ENCODE results near the gene CDH11. TPM values are rescaled to one million over a fixed set of nuclear protein-coding genes. Genes with fewer than 3 reads are reported as not detected.

CDH11 gene
- total and polyA plus RNA-seq, 2 donors (not counting 1 experiment from before 2014, with no cell fraction given) = 220 to 335 TPM

DNA sequence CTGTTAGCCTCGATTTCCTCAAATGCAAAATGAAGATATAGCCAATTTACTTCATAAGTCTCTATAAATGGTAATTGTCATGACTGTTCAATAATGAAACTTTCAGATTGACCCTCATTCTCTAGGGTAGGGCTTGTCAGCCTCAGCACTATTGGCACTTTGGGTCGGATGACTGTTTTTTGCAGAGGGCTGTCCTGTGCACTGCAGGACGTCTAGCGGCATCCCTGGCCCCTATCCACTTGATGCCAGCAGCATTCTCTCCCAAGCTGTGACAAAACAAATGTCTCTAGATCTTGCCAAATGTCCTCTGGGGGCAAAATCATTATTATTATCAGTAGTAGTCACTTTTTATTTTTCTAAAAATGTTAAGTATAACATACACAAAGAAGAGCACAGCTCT is 24.6 kb downstream of the CDH11 start:
- Histone ChIP-seq H3K4me3 (replicated peaks in 1 of 4; ENCODE audit: control extremely low read depth in 1 of 4, insufficient read depth in 1 of 4, low read depth in 3 of 4, low read length in 4 of 4) (no peak overlapping the region), H2AFZ (ENCODE audit: low read length) (no peak overlapping the region), H3K4me2 (ENCODE audit: extremely low read depth, insufficient read depth, low read length) (no peak overlapping the region), H3K36me3 (ENCODE audit: control insufficient read depth, insufficient read depth, low read length) (peaks cover 2% of the 10 kb centered on the region), H3K27me3 (ENCODE audit: control insufficient read depth, insufficient read depth, low read length) (no peaks in the 10 kb centered on the region), H3K27ac (ENCODE audit: insufficient read depth, low read length) (no peak overlapping the region), H3K4me1 (ENCODE audit: control insufficient read depth, extremely low read depth, insufficient read depth, low read length) (no peaks in the 10 kb centered on the region), H3K79me2 (ENCODE audit: control insufficient read depth, insufficient read depth, low read length) (peaks cover 71% of the 10 kb centered on the region), H3K9me3 (ENCODE audit: control insufficient read depth, insufficient read depth, low read depth, low read length) (no peaks in the 10 kb centered on the region), H3K9ac (ENCODE audit: insufficient read depth, low read length) (no peak overlapping the region), H4K20me1 (ENCODE audit: control insufficient read depth, extremely low read depth, insufficient read depth, low read length) (no peaks in the 10 kb centered on the region)
- DNase-seq (ENCODE audit: low read depth in 2 of 2) = no peak
- TF ChIP-seq EZH2 (IDR thresholded peaks at IDR 0.05; ENCODE audit: low read length, missing control alignments) (no peak), CTCF (conservative IDR thresholded peaks at IDR 0.05 in 1 of 2, IDR thresholded peaks at IDR 0.05 in 1 of 2; ENCODE audit: low read depth in 1 of 2, low read length in 2 of 2) (no peak)

DNA sequence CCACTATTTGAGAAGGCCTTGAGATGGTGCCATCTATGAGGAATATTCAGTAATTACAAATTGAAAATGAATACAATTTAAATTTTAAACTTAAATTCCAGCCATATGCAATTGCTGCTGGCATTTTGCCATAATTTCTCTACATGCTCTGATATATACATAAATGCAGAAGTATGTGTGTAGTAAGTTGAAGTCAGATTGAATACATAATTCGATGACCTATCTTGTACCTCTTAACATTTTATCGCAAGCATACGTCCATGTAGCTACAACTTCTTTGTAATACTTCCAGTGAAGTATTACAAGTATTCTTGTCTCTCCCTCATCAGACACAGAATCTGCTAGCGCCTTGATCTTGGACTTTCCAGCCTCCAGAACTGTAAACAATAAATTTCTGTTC is 26.0 kb downstream of the CDH11 start:
- Histone ChIP-seq H3K36me3 (ENCODE audit: control insufficient read depth, insufficient read depth, low read length) (peaks cover 2% of the 10 kb centered on the region), H3K27me3 (ENCODE audit: control insufficient read depth, insufficient read depth, low read length) (no peaks in the 10 kb centered on the region), H3K4me3 (replicated peaks in 1 of 4; ENCODE audit: control extremely low read depth in 1 of 4, insufficient read depth in 1 of 4, low read depth in 3 of 4, low read length in 4 of 4) (no peak overlapping the region), H3K9ac (ENCODE audit: insufficient read depth, low read length) (no peak overlapping the region), H3K27ac (ENCODE audit: insufficient read depth, low read length) (no peak overlapping the region), H3K4me2 (ENCODE audit: extremely low read depth, insufficient read depth, low read length) (no peak overlapping the region), H4K20me1 (ENCODE audit: control insufficient read depth, extremely low read depth, insufficient read depth, low read length) (no peaks in the 10 kb centered on the region), H3K9me3 (ENCODE audit: control insufficient read depth, insufficient read depth, low read depth, low read length) (no peaks in the 10 kb centered on the region), H3K4me1 (ENCODE audit: control insufficient read depth, extremely low read depth, insufficient read depth, low read length) (no peaks in the 10 kb centered on the region), H3K79me2 (ENCODE audit: control insufficient read depth, insufficient read depth, low read length) (peaks cover 62% of the 10 kb centered on the region), H2AFZ (ENCODE audit: low read length) (no peak overlapping the region)
- TF ChIP-seq CTCF (conservative IDR thresholded peaks at IDR 0.05 in 1 of 2, IDR thresholded peaks at IDR 0.05 in 1 of 2; ENCODE audit: low read depth in 1 of 2, low read length in 2 of 2) = no peak
- DNase-seq (ENCODE audit: low read depth in 2 of 2) = peak in 1 of 2 donors; percentile 8

DNA sequence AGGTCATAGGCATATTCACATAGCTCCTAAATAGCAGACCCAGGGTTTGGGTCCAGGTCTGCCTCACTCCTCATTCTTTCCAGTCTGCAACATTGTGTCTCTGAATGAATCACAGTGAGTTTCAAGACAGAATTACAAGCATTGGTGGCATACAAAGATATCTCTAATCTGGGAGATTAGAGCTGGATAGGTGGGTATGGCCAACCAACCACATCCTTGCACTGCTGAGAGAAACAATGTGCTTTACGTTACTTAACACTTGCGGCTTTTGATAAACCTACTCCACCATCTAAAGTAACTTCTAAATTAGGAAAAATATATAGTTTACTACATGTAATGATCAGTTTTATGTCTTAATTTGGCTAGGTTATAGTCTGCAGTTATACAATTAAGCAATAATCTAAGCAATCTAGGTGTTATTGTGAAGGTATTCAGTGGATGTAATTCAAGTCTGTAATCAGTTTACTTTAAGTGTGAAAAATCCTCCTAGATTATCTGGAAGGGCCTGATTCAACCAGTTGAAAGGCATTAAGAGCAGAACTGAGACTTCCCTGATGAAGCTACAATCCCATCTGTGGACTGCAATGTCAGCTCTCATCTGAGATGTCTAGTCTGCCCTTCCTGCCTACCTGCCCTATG is 26.7 kb downstream of the CDH11 start:
- Histone ChIP-seq H3K27me3 (ENCODE audit: control insufficient read depth, insufficient read depth, low read length) (no peaks in the 10 kb centered on the region), H3K79me2 (ENCODE audit: control insufficient read depth, insufficient read depth, low read length) (peaks cover 64% of the 10 kb centered on the region), H2AFZ (ENCODE audit: low read length) (no peak overlapping the region), H3K27ac (ENCODE audit: insufficient read depth, low read length) (no peak overlapping the region), H3K9me3 (ENCODE audit: control insufficient read depth, insufficient read depth, low read depth, low read length) (no peaks in the 10 kb centered on the region), H3K36me3 (ENCODE audit: control insufficient read depth, insufficient read depth, low read length) (peaks cover 2% of the 10 kb centered on the region), H3K4me2 (ENCODE audit: extremely low read depth, insufficient read depth, low read length) (no peak overlapping the region), H4K20me1 (ENCODE audit: control insufficient read depth, extremely low read depth, insufficient read depth, low read length) (peaks cover 2% of the 10 kb centered on the region), H3K4me1 (ENCODE audit: control insufficient read depth, extremely low read depth, insufficient read depth, low read length) (no peaks in the 10 kb centered on the region), H3K9ac (ENCODE audit: insufficient read depth, low read length) (no peak overlapping the region), H3K4me3 (replicated peaks in 1 of 4; ENCODE audit: control extremely low read depth in 1 of 4, insufficient read depth in 1 of 4, low read depth in 3 of 4, low read length in 4 of 4) (no peak overlapping the region)
- DNase-seq (ENCODE audit: low read depth in 2 of 2) = no peak
- TF ChIP-seq CTCF (conservative IDR thresholded peaks at IDR 0.05 in 1 of 2, IDR thresholded peaks at IDR 0.05 in 1 of 2; ENCODE audit: low read depth in 1 of 2, low read length in 2 of 2) = no peak
- no peak for TF ChIP-seq EZH2 (IDR thresholded peaks at IDR 0.05; ENCODE audit: low read length, missing control alignments)
